OCI-LY7 (cell line): ENCODE results near the gene CNOT3. TPM values are rescaled to one million over a fixed set of nuclear protein-coding genes. Genes with fewer than 3 reads are reported as not detected.

Experiments used
- BruUV-seq: library from RNA; stranded (reverse); fragments of 400-500 nt; replicated peaks from 2 replicates; lab custom pipeline; 2021; lab: Mats Ljungman, UMichigan
- CTCF ChIA-PET: fragments of 300-600 bp; sonication (Branson Sonifier 250); formaldehyde crosslinking; loops from one replicate; lab custom pipeline; 2022; ENCODE audit warnings: antibody characterized with exemption; ENCODE audit not compliant: unreplicated experiment; lab: Charles Lee
- POLR2A ChIA-PET: fragments of 300-600 bp; sonication (Branson Sonifier 250); formaldehyde crosslinking; loops from one replicate; lab custom pipeline; 2022; ENCODE audit warnings: antibody characterized with exemption; lab: Charles Lee
- DNase-seq: peaks from one replicate; pipeline ENCODE4 v3.0.0-alpha.2; 2015; ENCODE audit warnings: low spot score
- H2AFZ ChIP-seq: fragments of 200-600 bp; sonication (generic), shearing (Covaris generic); 2 replicates; pipeline ENCODE4 v1.6.1; 2014; ENCODE audit warnings: mild to moderate bottlenecking, antibody characterized with exemption, low read length, moderate library complexity
- H3K27ac ChIP-seq: fragments of 200-600 bp; sonication (generic); 2 replicates; pipeline ENCODE4 v1.5.1; 2014; ENCODE audit warnings: mixed run types, low read depth, mild to moderate bottlenecking, moderate library complexity, low read length, inconsistent platforms; ENCODE audit not compliant: poor library complexity, severe bottlenecking
- H3K36me3 ChIP-seq: fragments of 200-600 bp; sonication (generic); 2 replicates; pipeline ENCODE4 v1.6.1; 2014; ENCODE audit warnings: mild to moderate bottlenecking, antibody characterized with exemption, low read length, moderate library complexity, mixed read lengths; ENCODE audit not compliant: insufficient read depth
- H3K4me1 ChIP-seq: fragments of 200-600 bp; sonication (generic); 2 replicates; pipeline ENCODE4 v1.5.1; 2014; ENCODE audit warnings: mild to moderate bottlenecking, low read length; ENCODE audit not compliant: insufficient read depth, poor library complexity, severe bottlenecking
- H3K4me2 ChIP-seq: fragments of 200-600 bp; sonication (generic); 2 replicates; pipeline ENCODE4 v1.6.1; 2014; ENCODE audit warnings: mild to moderate bottlenecking, low read length
- H3K4me3 ChIP-seq: fragments of 200-600 bp; sonication (generic); 2 replicates; pipeline ENCODE4 v1.5.1; 2014; ENCODE audit warnings: mild to moderate bottlenecking, low read depth, low read length; ENCODE audit not compliant: poor library complexity, severe bottlenecking
- H3K79me2 ChIP-seq: fragments of 200-600 bp; sonication (generic); 2 replicates; pipeline ENCODE4 v1.6.1; 2016; ENCODE audit warnings: low read depth, mild to moderate bottlenecking, low read length, moderate library complexity, mixed read lengths; ENCODE audit not compliant: insufficient read depth
- H3K9me2 ChIP-seq: fragments of 200-600 bp; sonication (generic); 2 replicates; pipeline ENCODE4 v1.6.1; 2016; ENCODE audit warnings: mild to moderate bottlenecking, low read length, mixed read lengths; ENCODE audit not compliant: insufficient read depth
- H3K9me3 ChIP-seq: fragments of 200-600 bp; sonication (generic); 2 replicates; pipeline ENCODE4 v1.6.1; 2014; ENCODE audit warnings: mild to moderate bottlenecking, mixed run types, low read length, mixed read lengths
- H4K20me1 ChIP-seq: fragments of 200-600 bp; sonication (generic); 2 replicates; pipeline ENCODE4 v1.6.1; 2014; ENCODE audit warnings: mild to moderate bottlenecking, antibody characterized with exemption, low read length, moderate library complexity, mixed read lengths; ENCODE audit not compliant: insufficient read depth
- CTCF ChIP-seq: fragments of 200-600 bp; sonication (generic); conservative IDR thresholded peaks from 2 replicates; pipeline ENCODE4 v1.5.1; 2014; ENCODE audit warnings: mild to moderate bottlenecking, antibody characterized with exemption, low read length, moderate library complexity, mixed read lengths
- EZH2phosphoT487 ChIP-seq: fragments of 200-600 bp; sonication (generic); IDR thresholded peaks from 2 replicates; pipeline ENCODE4 v1.6.1; 2018; ENCODE audit warnings: low read depth, borderline replicate concordance, mild to moderate bottlenecking, mixed run types, antibody characterized with exemption, low read length, moderate library complexity, mixed read lengths
- intact Hi-C: fragments of 100-400 bp; cut with micrococcal nuclease; formaldehyde crosslinking; loops from one replicate; pipeline ENCODE4 v1.10.0; 2022; ENCODE audit not compliant: unreplicated experiment
- total RNA-seq, 2 experiments: library from RNA; depleted of rRNA in 1 of 2; stranded (reverse); fragments of >200 nt in 1 of 2; shearing (Covaris generic) in 1 of 2; gene quantifications; 2 replicates each; pipeline ENCODE4 v1.2.3, GENCODE V29; 2014 to 2022

The CNOT3 gene
- total RNA-seq, 2 experiments from 2014 or later, result 18.4 to 54.8 TPM

DNA sequence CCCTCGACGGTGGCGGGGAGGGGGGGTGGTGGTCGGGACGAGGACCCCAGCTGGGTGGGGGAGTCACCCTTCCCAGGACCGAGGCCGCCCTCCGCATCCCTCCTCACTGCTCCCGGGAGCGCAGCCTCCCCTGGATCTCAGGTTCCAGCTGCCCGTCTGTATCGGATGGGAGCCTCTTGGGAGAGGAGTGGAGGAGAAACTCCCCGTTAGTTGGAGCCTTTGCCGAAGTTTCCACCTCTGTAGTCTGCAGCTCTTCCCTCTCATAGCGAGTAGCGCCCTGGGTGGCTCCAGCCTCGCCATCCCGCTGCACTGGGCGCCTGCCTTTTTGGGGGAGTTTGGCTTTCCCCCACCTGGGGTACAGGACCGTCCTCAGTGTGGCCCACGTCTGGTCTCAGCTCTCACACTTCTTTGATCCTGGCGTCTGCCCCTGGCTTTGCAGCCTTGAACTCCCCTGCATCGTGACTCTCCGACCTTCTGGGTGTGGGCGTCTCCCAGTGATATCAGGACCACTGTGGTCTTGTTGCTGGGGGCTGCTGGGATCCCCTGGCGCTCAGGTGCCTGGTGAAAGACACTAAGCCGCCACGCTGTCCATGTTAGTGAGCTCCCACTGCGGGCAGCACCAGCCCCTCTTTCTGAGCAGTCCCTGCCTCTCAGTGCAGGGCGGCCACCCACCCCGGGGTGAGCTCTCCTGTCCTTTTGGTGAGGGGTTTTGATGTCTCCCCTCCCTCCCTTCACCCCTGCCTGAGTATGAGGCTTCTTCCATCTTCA is 1.1 kb downstream of the CNOT3 start:
- TF ChIP-seq CTCF (no peak), EZH2phosphoT487 (no peak)
- CTCF ChIA-PET, result no interaction called here
- no peak for DNase-seq
- H3K9me3 ChIP-seq, result no peaks in the 10 kb centered on the region
- no peaks in the 10 kb centered on the region for H3K9me2 ChIP-seq
- H3K79me2 ChIP-seq, result peaks cover 34% of the 10 kb centered on the region
- peaks cover 47% of the 10 kb centered on the region for H3K36me3 ChIP-seq
- H4K20me1 ChIP-seq, result no peaks in the 10 kb centered on the region; the same call in 1 of the 2 replicates
- BruUV-seq, result no TSS peak
- no peak overlapping the region for H3K27ac ChIP-seq
- H3K4me1 ChIP-seq, result peaks cover 21% of the 10 kb centered on the region
- H2AFZ ChIP-seq, result no peak overlapping the region
- POLR2A ChIA-PET, result interaction anchor here (0.5 kb wide), 1 partner anchor 1244 kb away, joined by 3 read pairs; no protein-coding TSS in a partner anchor
- intact Hi-C loops, result no loop called here
- H3K4me3 ChIP-seq, result peak overlapping the region; percentile 96
- H3K4me2 ChIP-seq, result peak overlapping the region; percentile 69

DNA sequence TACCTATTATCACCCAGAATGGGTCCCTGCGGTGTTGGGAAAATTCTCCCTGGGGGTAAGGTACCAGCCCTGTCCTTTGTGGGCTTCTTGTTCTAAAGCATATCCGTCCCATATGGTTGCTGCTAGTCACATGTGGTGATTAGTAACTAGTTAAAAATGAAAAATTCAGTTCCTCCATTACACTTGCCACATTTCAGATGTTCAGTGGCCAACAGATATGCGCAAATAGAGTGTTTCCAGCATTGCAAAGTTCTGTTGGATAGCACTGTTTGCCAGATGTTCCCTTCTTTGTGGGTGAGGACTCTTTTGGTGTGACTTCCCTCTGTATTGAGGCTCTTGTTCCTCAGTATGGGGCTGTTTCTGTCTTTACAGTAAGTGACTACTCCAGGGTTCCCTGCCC is 3.8 kb downstream of the CNOT3 start:
- H3K4me3 ChIP-seq, result no peak overlapping the region
- H3K27ac ChIP-seq, result no peak overlapping the region
- ChIA-PET POLR2A (no interaction called here), CTCF (no interaction called here)
- H3K9me3 ChIP-seq, result no peaks in the 10 kb centered on the region
- no peak for DNase-seq
- intact Hi-C loops, result no loop called here
- H3K4me1 ChIP-seq, result peaks cover 15% of the 10 kb centered on the region
- no TSS peak for BruUV-seq
- peaks cover 72% of the 10 kb centered on the region for H3K36me3 ChIP-seq
- H4K20me1 ChIP-seq, result no peaks in the 10 kb centered on the region; the same call in 1 of the 2 replicates
- no peaks in the 10 kb centered on the region for H3K9me2 ChIP-seq
- H3K4me2 ChIP-seq, result no peak overlapping the region
- TF ChIP-seq CTCF (no peak), EZH2phosphoT487 (no peak)
- H3K79me2 ChIP-seq, result peaks cover 34% of the 10 kb centered on the region
- H2AFZ ChIP-seq, result no peak overlapping the region

GRCh38 chr19:54142166-54142780 is 4.7 kb downstream of the CNOT3 start:
- no peaks in the 10 kb centered on the region for H3K9me3 ChIP-seq
- ChIA-PET POLR2A (no interaction called here), CTCF (no interaction called here)
- intact Hi-C loops, result no loop called here
- peaks cover 34% of the 10 kb centered on the region for H3K79me2 ChIP-seq
- no TSS peak for BruUV-seq
- no peak overlapping the region for H3K27ac ChIP-seq
- H2AFZ ChIP-seq, result no peak overlapping the region
- DNase-seq, result no peak
- peaks cover 82% of the 10 kb centered on the region for H3K36me3 ChIP-seq
- no peak overlapping the region for H3K4me3 ChIP-seq
- H3K4me1 ChIP-seq, result peaks cover 14% of the 10 kb centered on the region
- TF ChIP-seq CTCF (no peak), EZH2phosphoT487 (no peak)
- no peaks in the 10 kb centered on the region; the same call in 1 of the 2 replicates for H4K20me1 ChIP-seq
- no peak overlapping the region for H3K4me2 ChIP-seq
- H3K9me2 ChIP-seq, result no peaks in the 10 kb centered on the region
